GM12801 (cell line): ENCODE results near the gene PRDM2.

Experiments used
- TF ChIP-seq, protein P1 (sequence below): IDR thresholded peaks from one replicate; pipeline ENCODE4 v1.5.1; 2011; ENCODE audit warnings: control low read depth; ENCODE audit not compliant: insufficient read length; ENCODE audit errors: extremely low read depth

PRDM2 gene

DNA sequence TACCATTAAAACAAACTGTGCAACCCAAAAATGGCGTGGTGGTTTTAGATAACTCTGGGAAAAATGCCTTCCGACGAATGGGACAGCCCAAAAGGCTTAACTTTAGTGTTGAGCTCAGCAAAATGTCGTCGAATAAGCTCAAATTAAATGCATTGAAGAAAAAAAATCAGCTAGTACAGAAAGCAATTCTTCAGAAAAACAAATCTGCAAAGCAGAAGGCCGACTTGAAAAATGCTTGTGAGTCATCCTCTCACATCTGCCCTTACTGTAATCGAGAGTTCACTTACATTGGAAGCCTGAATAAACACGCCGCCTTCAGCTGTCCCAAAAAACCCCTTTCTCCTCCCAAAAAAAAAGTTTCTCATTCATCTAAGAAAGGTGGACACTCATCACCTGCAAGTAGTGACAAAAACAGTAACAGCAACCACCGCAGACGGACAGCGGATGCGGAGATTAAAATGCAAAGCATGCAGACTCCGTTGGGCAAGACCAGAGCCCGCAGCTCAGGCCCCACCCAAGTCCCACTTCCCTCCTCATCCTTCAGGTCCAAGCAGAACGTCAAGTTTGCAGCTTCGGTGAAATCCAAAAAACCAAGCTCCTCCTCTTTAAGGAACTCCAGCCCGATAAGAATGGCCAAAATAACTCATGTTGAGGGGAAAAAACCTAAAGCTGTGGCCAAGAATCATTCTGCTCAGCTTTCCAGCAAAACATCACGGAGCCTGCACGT lies 82.1 kb downstream of the PRDM2 start:
- TF ChIP-seq, protein P1, sequence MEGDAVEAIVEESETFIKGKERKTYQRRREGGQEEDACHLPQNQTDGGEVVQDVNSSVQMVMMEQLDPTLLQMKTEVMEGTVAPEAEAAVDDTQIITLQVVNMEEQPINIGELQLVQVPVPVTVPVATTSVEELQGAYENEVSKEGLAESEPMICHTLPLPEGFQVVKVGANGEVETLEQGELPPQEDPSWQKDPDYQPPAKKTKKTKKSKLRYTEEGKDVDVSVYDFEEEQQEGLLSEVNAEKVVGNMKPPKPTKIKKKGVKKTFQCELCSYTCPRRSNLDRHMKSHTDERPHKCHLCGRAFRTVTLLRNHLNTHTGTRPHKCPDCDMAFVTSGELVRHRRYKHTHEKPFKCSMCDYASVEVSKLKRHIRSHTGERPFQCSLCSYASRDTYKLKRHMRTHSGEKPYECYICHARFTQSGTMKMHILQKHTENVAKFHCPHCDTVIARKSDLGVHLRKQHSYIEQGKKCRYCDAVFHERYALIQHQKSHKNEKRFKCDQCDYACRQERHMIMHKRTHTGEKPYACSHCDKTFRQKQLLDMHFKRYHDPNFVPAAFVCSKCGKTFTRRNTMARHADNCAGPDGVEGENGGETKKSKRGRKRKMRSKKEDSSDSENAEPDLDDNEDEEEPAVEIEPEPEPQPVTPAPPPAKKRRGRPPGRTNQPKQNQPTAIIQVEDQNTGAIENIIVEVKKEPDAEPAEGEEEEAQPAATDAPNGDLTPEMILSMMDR = no peak

DNA sequence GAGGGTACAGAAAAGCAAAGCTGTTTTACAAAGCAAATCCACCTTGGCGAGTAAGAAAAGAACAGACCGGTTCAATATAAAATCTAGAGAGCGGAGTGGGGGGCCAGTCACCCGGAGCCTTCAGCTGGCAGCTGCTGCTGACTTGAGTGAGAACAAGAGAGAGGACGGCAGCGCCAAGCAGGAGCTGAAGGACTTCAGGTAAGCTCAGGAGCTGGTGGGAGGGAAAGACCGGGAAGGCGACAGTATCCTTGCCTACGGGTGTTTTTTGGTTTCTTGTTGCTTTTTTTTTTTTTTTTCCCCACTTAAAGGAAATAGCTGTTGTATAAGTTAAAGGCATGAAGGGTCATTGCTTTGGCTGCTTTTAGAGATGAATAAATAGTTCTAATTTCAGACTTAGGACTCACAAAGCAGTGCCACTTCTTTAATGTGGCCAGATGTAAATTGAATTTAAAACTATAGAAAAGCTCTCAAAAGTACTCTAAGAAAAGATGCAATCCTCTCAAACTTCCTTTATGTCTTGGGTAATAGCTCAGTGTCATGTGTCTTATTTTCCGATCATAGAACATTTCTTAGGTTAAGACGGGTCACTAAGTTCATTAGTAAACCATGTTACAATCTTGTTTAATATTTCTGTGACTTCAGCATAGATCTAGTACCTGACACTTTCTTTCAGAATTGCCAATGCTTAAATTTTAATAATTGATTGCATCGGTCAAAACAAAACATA lies 82.8 kb downstream of the PRDM2 start:
- TF ChIP-seq, protein P1 = no peak

DNA sequence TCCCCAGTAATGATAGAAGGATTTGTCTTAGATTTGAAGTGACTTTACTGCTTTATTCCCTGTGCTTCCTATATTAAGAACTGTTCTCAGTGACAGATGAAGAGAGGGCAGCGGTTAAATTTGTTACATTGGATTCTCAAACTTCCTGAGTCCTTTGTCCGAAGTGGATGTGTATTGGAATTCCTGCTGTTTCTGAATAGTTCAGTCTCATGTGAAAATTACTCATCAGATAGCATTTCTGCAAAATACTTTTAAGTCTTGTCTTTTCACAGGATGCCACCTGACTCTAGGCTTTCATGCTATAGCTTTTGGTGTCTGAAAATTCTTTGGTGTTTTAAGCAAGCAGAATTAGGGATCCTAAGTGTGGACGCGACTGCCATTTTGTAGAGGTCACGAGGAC lies 83.6 kb downstream of the PRDM2 start:
- TF ChIP-seq, protein P1 = no peak

DNA sequence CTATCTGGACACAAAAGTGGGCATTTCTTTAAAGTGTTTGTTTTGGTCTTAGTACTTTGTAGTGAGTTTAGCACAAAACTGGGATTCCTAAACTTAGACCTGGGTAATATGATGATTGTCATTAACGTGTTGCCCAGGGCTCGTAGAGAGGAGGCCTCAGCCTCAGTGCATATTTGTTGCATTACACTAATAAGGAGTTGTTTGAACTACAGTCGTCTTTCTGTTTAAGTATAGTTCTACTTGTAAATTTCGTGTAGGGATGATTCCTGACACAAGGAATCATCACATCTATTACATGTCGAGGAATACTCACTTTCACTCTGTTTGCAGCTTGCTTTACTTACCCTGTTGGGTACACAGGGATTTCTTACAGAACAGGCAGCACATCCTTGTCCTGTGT lies 85.0 kb downstream of the PRDM2 start:
- TF ChIP-seq, protein P1 = no peak

DNA sequence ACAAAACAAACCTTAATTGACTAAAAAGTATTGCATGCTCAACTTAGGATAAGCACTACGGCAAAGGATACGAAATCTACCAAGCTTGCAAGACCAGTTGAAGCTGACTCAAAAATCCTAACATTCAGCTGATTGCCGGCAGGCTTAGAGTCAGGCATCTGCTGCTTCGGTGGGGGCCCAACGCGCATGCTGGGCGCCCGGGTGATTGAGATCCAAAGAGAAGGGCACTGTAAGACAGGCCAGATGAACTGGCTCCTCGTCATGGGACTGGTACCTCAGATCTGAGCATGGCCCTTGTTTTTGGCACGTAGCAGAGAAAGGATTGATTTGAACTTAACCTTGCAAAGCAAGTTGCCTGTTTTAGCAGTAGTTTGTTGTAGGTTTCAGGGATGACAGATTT lies 86.6 kb downstream of the PRDM2 start:
- TF ChIP-seq, protein P1 = no peak

DNA sequence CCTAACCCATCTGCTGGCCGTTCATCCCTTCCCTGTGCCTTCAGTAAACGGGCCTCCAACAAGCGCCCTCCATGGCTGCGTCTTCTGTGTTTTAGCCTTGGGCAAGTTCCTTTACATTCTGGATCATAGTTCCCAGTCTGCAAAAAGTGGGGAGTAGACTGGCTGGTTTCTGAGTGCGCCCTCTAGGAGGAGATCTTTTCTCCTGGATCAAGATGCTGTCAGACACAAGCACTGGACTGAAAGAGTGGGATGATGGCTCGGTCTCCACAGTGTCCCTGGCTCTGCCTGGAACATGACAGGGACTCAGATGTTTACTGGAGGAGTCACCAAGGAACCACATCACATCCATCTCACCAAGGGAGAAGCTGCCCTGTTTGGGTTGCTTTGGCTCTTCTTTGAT lies 88.8 kb downstream of the PRDM2 start:
- TF ChIP-seq, protein P1 = no peak

- TF ChIP-seq, protein P1 = no peak
These were observed 90.5 kb downstream of the PRDM2 start for GRCh38 chr1:13790290-13791030.
